ENCODE measurements around the gene THTPA. TPM values are rescaled to one million over a fixed set of nuclear protein-coding genes. Genes with fewer than 3 reads are reported as not detected.
"Not testable (repeated sequence)": the region's sequence is repeated elsewhere in the genome, so short reads cannot be mapped to it uniquely, and the experiment has no call there.

Gene THTPA
- total RNA-seq, 1 experiment from 2014 or later: 9.0 TPM

DNA sequence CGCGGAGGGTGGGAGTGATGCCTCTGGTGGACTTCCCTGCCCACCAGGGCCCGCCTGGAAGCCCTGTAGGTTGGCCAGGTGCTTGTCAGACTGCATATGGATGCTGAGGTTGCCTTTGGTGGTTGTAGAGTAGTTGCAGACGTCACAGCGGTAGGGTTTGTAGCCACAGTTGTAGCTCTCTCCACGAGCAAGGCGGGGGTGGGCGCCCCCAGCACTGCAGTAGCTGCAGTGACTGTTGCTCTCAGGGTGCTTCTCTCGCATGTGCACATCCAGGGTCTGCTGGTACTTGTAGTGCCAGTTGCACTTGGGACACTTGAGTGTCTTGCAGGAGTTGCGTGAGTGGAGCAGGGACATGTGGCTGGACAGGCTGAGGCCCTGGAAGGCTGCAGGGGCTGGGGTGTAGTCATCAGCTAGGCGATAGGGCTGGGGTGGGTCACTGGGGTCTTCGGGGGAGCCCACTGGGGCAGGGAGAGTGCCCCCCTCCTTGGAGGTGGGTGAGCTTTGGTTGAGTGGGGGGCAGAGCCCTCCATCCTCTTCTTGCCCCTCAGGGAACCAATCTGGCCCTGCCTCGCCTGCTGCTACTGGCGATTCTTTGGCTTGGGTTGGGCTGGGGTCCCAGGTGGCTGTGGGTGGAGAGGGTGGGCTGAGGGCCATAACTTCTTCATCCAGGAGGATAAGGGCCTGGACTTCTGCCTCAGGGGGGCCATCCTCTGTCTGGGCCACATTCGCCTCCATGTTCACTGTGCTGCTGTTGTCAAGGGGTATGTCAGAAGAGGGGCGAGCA, 22.2 kb upstream of the THTPA start:
- DNase-seq (ENCODE audit: low read depth): no peak

- DNase-seq (ENCODE audit: low read depth): no peak
These were observed 20.1 kb upstream of the THTPA start for GRCh38 chr14:23535943-23536342.

DNA sequence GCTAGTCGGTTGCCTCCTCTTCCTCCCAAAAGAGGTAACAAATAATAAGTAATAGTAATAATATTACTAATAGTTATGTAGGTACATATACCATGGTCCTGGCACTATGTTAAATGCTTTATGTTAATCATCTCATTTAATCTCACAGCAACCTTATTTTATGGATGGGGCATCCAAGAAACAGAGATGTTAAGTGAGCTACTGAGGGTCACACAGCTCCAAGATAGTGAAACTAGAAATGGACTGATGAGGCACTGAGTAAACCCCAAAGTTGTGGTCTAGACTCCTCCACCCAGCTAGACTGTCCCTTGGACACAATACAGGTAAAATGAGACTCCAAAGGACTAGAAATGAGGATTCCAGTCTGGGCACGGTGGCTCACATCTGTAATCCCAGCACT, 19.6 kb upstream of the THTPA start:
- no peak for DNase-seq (ENCODE audit: low read depth)

DNA sequence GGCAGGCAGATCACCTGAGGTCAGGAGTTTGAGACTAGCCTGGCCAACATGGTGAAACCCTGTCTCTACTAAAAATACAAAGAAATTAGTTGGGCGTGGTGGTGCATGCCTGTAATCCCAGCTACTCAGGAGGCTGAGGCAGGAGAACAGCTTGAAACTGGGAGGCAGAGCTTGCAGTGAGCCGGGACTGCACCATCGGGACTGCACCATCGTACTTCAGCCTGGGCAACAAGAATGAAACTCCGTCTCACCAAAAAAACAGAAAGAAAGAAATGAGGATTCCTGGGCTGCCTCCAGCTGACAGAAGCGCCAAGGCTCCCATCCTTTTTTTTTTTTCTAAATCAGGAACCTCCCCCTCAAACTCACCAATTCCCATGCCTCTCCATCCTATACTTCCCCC, 19.2 kb upstream of the THTPA start:
- not testable (repeated sequence) for DNase-seq (ENCODE audit: low read depth)

DNA sequence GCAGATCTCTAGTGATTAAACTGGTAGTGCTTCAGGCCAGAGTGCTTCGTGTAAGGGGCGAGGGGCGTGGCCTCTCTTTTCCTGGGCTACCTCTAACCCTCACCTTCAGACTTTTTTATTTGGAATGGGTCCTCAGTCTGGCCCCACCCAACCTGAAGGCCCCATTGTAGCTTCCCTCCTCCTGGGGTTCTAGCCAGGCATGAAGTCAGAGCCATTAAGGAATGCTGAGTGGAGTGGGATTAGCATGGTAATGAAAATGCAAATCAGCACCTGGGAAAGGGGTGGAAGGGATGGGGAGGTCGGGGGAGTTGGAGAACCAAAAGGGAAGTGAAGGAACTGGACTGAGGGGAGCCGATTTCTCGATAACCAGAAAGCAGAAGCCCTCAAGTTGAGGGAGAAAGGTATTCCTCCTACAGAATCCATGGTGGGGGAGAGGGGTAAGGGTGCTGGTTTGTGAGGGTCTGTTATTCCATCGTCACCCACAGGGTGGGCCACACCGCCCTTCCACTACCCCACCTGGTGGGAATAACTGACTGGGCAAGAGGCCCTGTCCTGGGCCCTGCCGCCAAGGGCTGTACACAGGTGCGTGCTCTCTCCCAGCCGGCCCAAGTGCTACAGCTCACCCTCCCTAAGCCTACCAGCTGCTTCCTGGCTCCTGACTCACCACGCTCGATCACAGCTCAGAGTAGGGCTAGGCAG, 18.6 kb upstream of the THTPA start:
- DNase-seq (ENCODE audit: low read depth): peak; percentile 60

DNA sequence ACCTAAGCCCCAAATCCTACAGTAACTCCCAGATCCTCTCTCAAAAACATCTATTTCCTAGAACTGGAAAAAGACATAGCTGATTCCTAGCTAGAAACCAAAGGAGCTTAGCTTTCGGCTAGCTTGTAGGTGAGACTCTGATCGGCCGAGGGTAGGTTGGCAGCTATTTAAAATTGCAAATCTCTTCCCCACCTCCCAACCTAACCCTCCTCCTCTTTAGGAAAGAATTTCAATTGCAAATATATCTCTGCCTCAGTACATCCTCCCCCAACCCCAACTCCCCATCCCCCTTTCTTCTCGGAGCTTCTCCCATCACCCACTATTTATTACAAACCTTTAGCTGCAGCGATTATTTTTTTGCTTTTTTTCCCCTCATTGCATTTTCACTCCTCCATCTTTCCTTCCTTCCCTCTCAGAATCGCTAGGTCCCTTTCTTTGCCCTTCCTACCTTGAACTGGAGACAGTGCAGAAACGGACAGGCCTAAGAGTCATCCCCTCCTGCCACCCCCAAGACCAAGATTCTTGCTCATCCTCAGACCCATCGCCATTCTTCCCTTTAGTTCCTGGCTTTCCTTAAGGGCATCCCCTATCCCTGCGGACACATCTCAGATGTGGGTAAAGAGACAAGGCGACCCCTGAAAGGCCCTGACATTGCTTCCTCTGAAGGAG, 17.9 kb upstream of the THTPA start:
- DNase-seq (ENCODE audit: low read depth): no peak

- DNase-seq (ENCODE audit: low read depth): peak; percentile 42
These were observed 17.3 kb upstream of the THTPA start for GRCh38 chr14:23538785-23539184.

- DNase-seq (ENCODE audit: low read depth): peak; percentile 44
These were observed 16.6 kb upstream of the THTPA start for GRCh38 chr14:23539248-23540140.

DNA sequence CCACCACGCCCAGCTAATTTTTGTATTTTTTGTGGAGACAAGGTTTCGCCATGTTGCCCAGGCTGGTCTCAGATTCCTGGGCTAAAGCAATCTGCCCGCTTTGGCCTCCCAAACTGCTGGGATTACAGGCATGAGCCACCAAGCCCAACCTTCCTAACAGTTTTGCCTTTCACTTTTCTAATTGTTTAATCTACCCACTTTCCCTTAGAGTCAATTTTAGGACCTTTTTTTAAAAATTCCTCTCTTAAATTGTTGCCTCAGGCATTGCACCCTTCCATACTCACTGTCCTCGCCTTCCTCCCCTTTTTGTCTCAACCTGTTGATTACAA, 16.0 kb upstream of the THTPA start:
- DNase-seq (ENCODE audit: low read depth): no peak

- DNase-seq (ENCODE audit: low read depth): no peak
These were observed 13.8 kb upstream of the THTPA start for GRCh38 chr14:23542261-23542660.

- DNase-seq (ENCODE audit: low read depth): no peak
These were observed 12.7 kb upstream of the THTPA start for GRCh38 chr14:23543403-23543802.

GRCh38 chr14:23544511-23545447, 11.3 kb upstream of the THTPA start:
- no peak for DNase-seq (ENCODE audit: low read depth)

GRCh38 chr14:23545740-23546365, 10.2 kb upstream of the THTPA start:
- no peak for DNase-seq (ENCODE audit: low read depth)

- DNase-seq (ENCODE audit: low read depth): no peak
These were observed 9.5 kb upstream of the THTPA start for GRCh38 chr14:23546450-23547035.

- no peak for DNase-seq (ENCODE audit: low read depth)
These were observed 8.1 kb upstream of the THTPA start for GRCh38 chr14:23547924-23548323.

DNA sequence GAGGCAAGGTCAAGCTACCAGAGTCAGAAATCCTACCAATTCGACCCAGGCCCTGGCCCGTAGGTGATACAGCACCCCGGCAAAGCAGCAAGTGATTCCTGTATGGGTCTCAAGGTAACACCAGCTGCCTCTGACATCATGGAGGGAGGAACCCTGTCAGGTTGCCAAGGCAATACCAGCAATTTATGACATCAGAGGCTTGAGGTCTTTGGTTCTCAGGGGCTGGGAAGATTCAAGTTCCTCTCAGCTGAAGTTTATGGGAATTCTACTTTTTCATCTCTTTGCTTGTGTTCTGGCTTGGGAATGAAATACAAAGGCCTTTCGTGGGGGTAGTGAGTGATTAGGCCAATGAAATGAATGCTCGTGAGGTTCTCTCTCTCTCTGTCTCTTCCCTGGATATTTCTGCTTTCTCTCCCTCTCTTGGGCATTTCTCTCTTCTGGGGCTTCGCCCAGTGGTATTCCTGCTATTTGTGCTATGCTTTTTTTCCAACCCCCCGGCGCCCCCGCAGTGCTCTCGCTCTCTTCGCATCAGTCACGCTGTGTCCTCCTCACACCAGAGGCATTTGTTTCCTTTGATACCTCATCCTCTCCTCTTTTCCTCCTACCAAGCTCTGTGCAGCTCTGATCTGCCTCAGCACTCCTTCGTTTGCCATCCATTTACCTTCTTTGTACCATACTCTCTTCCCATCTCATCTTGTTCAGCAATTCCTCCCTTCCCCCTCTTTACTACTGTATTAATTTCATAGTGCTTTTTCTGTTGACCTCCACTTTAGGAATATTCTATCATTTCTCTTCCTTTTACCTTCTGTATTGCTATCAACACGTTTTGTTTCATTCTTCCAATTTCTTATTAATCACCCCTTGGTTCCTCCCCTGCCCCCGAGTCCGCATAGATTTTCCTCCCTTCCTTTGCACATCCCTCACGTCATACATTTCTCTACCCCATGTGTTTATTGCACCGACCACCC, 7.4 kb upstream of the THTPA start:
- DNase-seq (ENCODE audit: low read depth): peak; percentile 33

DNA sequence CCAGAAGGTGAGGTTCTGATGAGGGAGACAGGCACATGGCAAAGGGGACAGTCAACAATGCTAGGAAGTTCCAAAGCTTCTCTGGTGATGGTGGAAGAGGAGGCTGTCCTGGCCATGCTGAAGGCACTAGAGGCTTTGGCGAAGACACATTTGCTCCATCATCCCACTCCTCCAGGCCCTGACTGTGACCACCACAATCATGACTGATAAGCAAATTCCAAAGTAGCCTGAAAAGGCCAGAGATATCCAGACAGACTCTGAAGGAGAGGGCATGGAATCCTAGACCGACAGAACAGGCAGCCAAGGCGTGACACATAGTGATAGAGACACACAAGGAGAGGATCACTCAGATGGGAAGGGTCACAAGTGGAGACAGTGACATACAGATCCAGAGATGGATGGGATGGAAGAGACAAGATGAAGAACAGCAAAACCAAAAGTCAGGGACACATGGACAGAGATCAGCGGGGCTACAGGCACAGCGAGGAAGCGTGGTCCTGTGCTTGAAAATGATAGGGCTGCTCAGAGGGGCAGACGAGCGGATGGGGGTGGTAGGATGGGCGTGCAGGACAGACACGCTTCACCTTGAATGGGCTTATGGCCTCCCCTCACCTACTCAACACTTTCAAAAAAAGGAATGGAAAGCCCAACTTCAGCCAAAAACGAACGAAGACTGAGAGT, 5.8 kb upstream of the THTPA start:
- DNase-seq (ENCODE audit: low read depth): no peak

- peak; percentile 47 for DNase-seq (ENCODE audit: low read depth)
These were observed 5.2 kb upstream of the THTPA start for GRCh38 chr14:23550812-23551265.

All from Daoy (cell line).